OCI-LY3 (cell line): ENCODE results near the gene ADRB2.

Experiments used
- H2AFZ ChIP-seq: fragments of 200-600, 300-600 bp; shearing (Covaris generic); 2 replicates; pipeline ENCODE4 v1.6.0; 2014; ENCODE audit warnings: antibody characterized with exemption, low read depth, low read length
- H3K27ac ChIP-seq: fragments of 200-600, 300-600 bp; sonication (generic); 2 replicates; pipeline ENCODE4 v1.5.1; 2014; ENCODE audit warnings: mild to moderate bottlenecking, low read length, moderate library complexity, mixed read lengths
- H3K27me3 ChIP-seq: fragments of 200-600, 300-600 bp; sonication (generic); 2 replicates; pipeline ENCODE4 v1.6.1; 2014; ENCODE audit warnings: low read depth, low read length, mixed read lengths
- H3K36me3 ChIP-seq: fragments of 200-600, 300-600 bp; sonication (generic); replicated peaks from 2 replicates; pipeline ENCODE3; 2014; ENCODE audit warnings: low read depth, low read length, mixed read lengths
- H3K4me1 ChIP-seq: fragments of 300-600, 200-600 bp; sonication (generic); 2 replicates; pipeline ENCODE4 v1.6.1; 2014; ENCODE audit warnings: low read length, mixed read lengths
- H3K4me2 ChIP-seq: fragments of 200-600, 300-600 bp; sonication (generic); 2 replicates; pipeline ENCODE4 v1.6.1; 2014; ENCODE audit warnings: low read length, mixed read lengths
- H3K4me3 ChIP-seq: fragments of 300-600, 200-600 bp; sonication (generic); 2 replicates; pipeline ENCODE4 v1.5.1; 2014; ENCODE audit warnings: antibody characterized with exemption, mild to moderate bottlenecking, low read length, moderate library complexity
- H3K79me2 ChIP-seq: fragments of 300-600, 200-600 bp; shearing (Covaris generic); 2 replicates; pipeline ENCODE4 v1.6.1; 2014; ENCODE audit warnings: mild to moderate bottlenecking, low read length, mixed read lengths
- H3K9ac ChIP-seq: fragments of 300-600, 200-600 bp; shearing (Covaris generic); 2 replicates; pipeline ENCODE4 v1.6.0; 2014; ENCODE audit warnings: mild to moderate bottlenecking, low read length, moderate library complexity
- H3K9me3 ChIP-seq: fragments of 200-600, 300-600 bp; shearing (Covaris generic); 2 replicates; pipeline ENCODE4 v1.6.1; 2014; ENCODE audit warnings: low read length, mixed read lengths; ENCODE audit not compliant: insufficient read depth
- H4K20me1 ChIP-seq: fragments of 200-600, 300-600 bp; sonication (generic); 2 replicates; pipeline ENCODE4 v1.6.1; 2016; ENCODE audit warnings: low read length, mixed read lengths; ENCODE audit not compliant: insufficient read depth
- CTCF ChIP-seq: fragments of 200-600, 300-600 bp; sonication (generic); IDR thresholded peaks from 2 replicates; pipeline ENCODE4 v1.5.1; 2014; ENCODE audit warnings: antibody characterized with exemption, low read length, low read depth
- EZH2phosphoT487 ChIP-seq: fragments of 200-600 bp; shearing (Covaris generic); IDR thresholded peaks from 2 replicates; pipeline ENCODE4 v1.6.1; 2018; ENCODE audit warnings: antibody characterized with exemption, mixed run types, low read depth

Gene ADRB2

GRCh38 chr5:148846930-148847329, 20.5 kb downstream of the ADRB2 start:
- no peak overlapping the region for H2AFZ ChIP-seq
- no peak overlapping the region for H3K27ac ChIP-seq
- no peaks in the 10 kb centered on the region for H4K20me1 ChIP-seq
- H3K9ac ChIP-seq, result no peak overlapping the region
- peaks cover 29% of the 10 kb centered on the region for H3K27me3 ChIP-seq
- no peak for TF ChIP-seq CTCF
- no peak for TF ChIP-seq EZH2phosphoT487
- H3K4me3 ChIP-seq, result no peak overlapping the region
- H3K4me2 ChIP-seq, result no peak overlapping the region
- H3K9me3 ChIP-seq, result no peaks in the 10 kb centered on the region
- H3K4me1 ChIP-seq, result no peaks in the 10 kb centered on the region
- no peaks in the 10 kb centered on the region for H3K36me3 ChIP-seq
- H3K79me2 ChIP-seq, result no peaks in the 10 kb centered on the region

- H3K27ac ChIP-seq, result no peak overlapping the region
- no peaks in the 10 kb centered on the region for H3K4me1 ChIP-seq
- peaks cover 25% of the 10 kb centered on the region for H3K27me3 ChIP-seq
- no peaks in the 10 kb centered on the region for H3K79me2 ChIP-seq
- H4K20me1 ChIP-seq, result no peaks in the 10 kb centered on the region
- H3K4me2 ChIP-seq, result no peak overlapping the region
- no peaks in the 10 kb centered on the region for H3K36me3 ChIP-seq
- H3K9ac ChIP-seq, result no peak overlapping the region
- TF ChIP-seq EZH2phosphoT487, result no peak
- no peak for TF ChIP-seq CTCF
- H3K4me3 ChIP-seq, result no peak overlapping the region
- no peak overlapping the region for H2AFZ ChIP-seq
- H3K9me3 ChIP-seq, result no peaks in the 10 kb centered on the region
Measured at GRCh38 chr5:148847456-148847855, 21.0 kb downstream of the ADRB2 start.

- no peak overlapping the region for H3K27ac ChIP-seq
- no peak overlapping the region for H2AFZ ChIP-seq
- peaks cover 25% of the 10 kb centered on the region for H3K27me3 ChIP-seq
- no peaks in the 10 kb centered on the region for H4K20me1 ChIP-seq
- H3K36me3 ChIP-seq, result no peaks in the 10 kb centered on the region
- no peak for TF ChIP-seq EZH2phosphoT487
- TF ChIP-seq CTCF, result no peak
- no peak overlapping the region for H3K4me2 ChIP-seq
- H3K4me1 ChIP-seq, result no peaks in the 10 kb centered on the region
- no peaks in the 10 kb centered on the region for H3K79me2 ChIP-seq
- no peak overlapping the region for H3K9ac ChIP-seq
- no peaks in the 10 kb centered on the region for H3K9me3 ChIP-seq
- H3K4me3 ChIP-seq, result no peak overlapping the region
Measured at GRCh38 chr5:148848393-148849031, 22.1 kb downstream of the ADRB2 start.

GRCh38 chr5:148849461-148849860, 23.1 kb downstream of the ADRB2 start:
- Histone ChIP-seq H3K4me2 (no peak overlapping the region), H3K4me3 (no peak overlapping the region), H3K27ac (no peak overlapping the region), H3K27me3 (peaks cover 22% of the 10 kb centered on the region), H3K36me3 (no peaks in the 10 kb centered on the region), H3K4me1 (no peaks in the 10 kb centered on the region), H2AFZ (no peak overlapping the region), H3K9ac (no peak overlapping the region), H4K20me1 (no peaks in the 10 kb centered on the region), H3K9me3 (no peaks in the 10 kb centered on the region), H3K79me2 (no peaks in the 10 kb centered on the region)
- TF ChIP-seq EZH2phosphoT487, result no peak
- no peak for TF ChIP-seq CTCF
